Activated CD4-positive, alpha-beta T cell treated with anti-CD3 and anti-CD28 coated beads for 36 hours (primary cell): ENCODE measurements around the gene MRPS10. TPM values are rescaled to one million over a fixed set of nuclear protein-coding genes. Genes with fewer than 3 reads are reported as not detected.
"Not testable (repeated sequence)": the region's sequence is repeated elsewhere in the genome, so short reads cannot be mapped to it uniquely, and the experiment has no call there.

Source experiments
- ATAC-seq: fragments of 200-7000 bp; cut with Tn5 transposase; one replicate; pipeline ENCODE4 v1.10.0; 2021; ENCODE audit warnings: mild to moderate bottlenecking, moderate library complexity
- CTCF ChIA-PET: fragments of 350-600 bp; sonication (Branson Sonifier 250); formaldehyde crosslinking; loops from one replicate; lab custom pipeline; 2021; ENCODE audit warnings: antibody characterized with exemption; lab: Charles Lee
- POLR2A ChIA-PET: fragments of 350-600 bp; sonication (Branson Sonifier 250); formaldehyde crosslinking; loops from one replicate; lab custom pipeline; 2021; ENCODE audit warnings: antibody characterized with exemption, inconsistent platforms; lab: Charles Lee
- DNase-seq: peaks from one replicate; pipeline ENCODE4 v3.0.0-alpha.2; 2020
- H3K27ac Mint-ChIP-seq: one replicate; pipeline ENCODE4 v1.8.0; 2021; ENCODE audit warnings: mixed read lengths
- H3K27me3 Mint-ChIP-seq: one replicate; pipeline ENCODE4 v1.8.0; 2021; ENCODE audit warnings: mixed read lengths
- H3K36me3 Mint-ChIP-seq: one replicate; pipeline ENCODE4 v1.8.0; 2021; ENCODE audit warnings: low read depth, mixed read lengths
- H3K4me1 Mint-ChIP-seq: one replicate; pipeline ENCODE4 v1.8.0; 2021; ENCODE audit warnings: mixed read lengths
- H3K4me3 Mint-ChIP-seq: one replicate; pipeline ENCODE4 v1.8.0; 2021; ENCODE audit warnings: mild to moderate bottlenecking, moderate library complexity, mixed read lengths
- H3K9me3 Mint-ChIP-seq: one replicate; pipeline ENCODE4 v1.8.0; 2021; ENCODE audit warnings: low read depth, mixed read lengths
- intact Hi-C, 2 experiments: fragments of 100-400 bp; cut with DNase I in 1 of 2; cut with micrococcal nuclease in 1 of 2; formaldehyde crosslinking; loops; one replicate each; pipeline versions ENCODE4 v1.14.2 to v1.15.1; 2022 to 2024; cut with DNase I, micrococcal nuclease
- total RNA-seq, 2 experiments: library from RNA; stranded (reverse); gene quantifications; one replicate each; pipeline ENCODE4 v1.2.3, GENCODE V29; 2021

Gene MRPS10
- total RNA-seq, 2 experiments from 2014 or later = 35.2 to 36.2 TPM

DNA sequence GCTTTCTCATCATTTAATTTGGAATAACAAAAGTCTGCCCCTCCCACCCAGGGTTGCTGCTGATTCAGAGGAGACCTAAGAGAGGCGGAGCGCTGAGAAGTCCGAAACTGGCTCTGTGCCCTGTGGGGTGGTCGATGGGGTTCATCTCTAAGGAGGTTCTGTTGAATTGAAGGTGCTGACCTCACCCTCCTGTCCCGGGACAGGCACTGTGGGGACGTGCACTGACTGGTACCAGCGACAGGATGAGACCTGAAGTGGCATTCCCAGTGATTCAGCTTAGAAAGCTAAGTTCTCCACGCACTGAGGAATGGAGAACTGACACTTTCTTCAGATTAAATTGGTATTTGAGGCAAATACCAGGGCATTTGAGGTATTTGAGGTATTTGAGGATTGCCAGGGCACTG is 24.2 kb downstream of the MRPS10 start:
- CTCF ChIA-PET = interaction anchor here (0.6 to 1.0 kb wide), 4 partner anchors 15 to 366 kb away, joined by 3 to 4 read pairs (median 4); no protein-coding TSS in a partner anchor
- no peak overlapping the region for H3K4me3 Mint-ChIP-seq

DNA sequence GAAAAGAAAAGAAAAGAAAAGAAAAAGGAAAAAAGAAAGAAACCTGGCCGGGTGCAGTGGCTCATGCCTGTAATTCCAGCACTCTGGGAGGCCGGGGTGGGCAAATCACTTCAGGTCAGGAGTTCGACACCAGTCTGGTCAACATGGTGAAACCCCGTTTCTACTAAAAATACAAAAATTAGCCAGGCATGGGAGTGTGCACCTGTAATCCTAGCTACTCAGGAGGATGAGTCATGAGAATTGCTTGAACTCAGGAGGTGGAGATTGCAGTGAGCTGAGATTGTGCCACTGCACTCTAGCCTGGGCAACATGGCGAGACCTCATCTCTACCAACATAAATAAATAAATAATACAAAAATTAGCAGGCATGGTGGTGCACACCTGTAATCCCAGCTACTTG is 25.3 kb downstream of the MRPS10 start:
- intact Hi-C loops, H3K27me3 Mint-ChIP-seq, H3K36me3 Mint-ChIP-seq, H3K4me3 Mint-ChIP-seq, H3K9me3 Mint-ChIP-seq, H3K4me1 Mint-ChIP-seq, DNase-seq, ATAC-seq, H3K27ac Mint-ChIP-seq: not testable (repeated sequence)
- CTCF ChIA-PET = interaction anchor here (1.1 kb wide), 1 partner anchor 88 kb away, joined by 5 read pairs; no protein-coding TSS in a partner anchor
- POLR2A ChIA-PET = interaction anchor here (0.6 kb wide), 2 partner anchors 22 to 295 kb away, joined by 3 to 4 read pairs; no protein-coding TSS in a partner anchor

More for the DNA sequence above, 24.2 kb downstream of the MRPS10 start:
- no peaks in the 10 kb centered on the region for H3K36me3 Mint-ChIP-seq
- intact Hi-C loops = no loop called here
- no peaks in the 10 kb centered on the region for H3K27me3 Mint-ChIP-seq
- H3K27ac Mint-ChIP-seq = no peak overlapping the region
- H3K9me3 Mint-ChIP-seq = no peaks in the 10 kb centered on the region
- POLR2A ChIA-PET = no interaction called here
- no peak for DNase-seq
- ATAC-seq = no peak
- no peaks in the 10 kb centered on the region for H3K4me1 Mint-ChIP-seq

DNA sequence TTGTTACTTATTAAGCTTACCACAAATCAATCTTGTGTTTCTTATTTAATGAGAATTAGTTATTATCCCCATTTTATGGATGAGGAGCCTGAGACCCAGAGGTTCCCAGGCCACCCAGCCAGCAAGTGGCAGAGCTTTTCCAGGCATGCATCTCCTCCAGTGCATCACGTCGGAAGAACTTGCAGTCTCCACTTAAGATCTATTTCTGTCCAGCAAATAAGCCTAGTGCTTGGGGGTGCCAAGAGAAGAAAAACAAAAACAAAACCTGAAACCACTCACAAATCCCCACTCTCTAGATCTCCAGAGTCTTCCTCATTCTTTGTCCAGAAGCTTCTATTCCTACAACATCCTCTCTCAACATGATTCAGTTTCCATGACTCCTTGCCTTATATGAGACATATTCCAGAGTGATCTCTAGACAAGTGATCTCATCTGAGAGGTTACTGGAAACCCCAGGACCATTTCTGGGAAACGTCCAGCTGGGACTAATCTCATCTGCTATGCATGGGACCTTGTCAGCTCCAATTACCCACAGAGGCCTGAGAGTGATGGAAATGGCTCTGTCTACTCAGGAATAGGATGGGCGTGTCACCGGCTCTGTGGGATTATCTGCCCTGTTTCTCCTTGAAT is 27.0 kb downstream of the MRPS10 start:
- intact Hi-C loops = no loop called here

GRCh38 chr6:42188406-42188805 is 29.3 kb downstream of the MRPS10 start:
- intact Hi-C loops = loop anchor here in 1 of 2 experiments (2.0 kb wide), 1 partner anchor 38 kb away; no protein-coding TSS in a partner anchor
- no peak overlapping the region for H3K4me3 Mint-ChIP-seq
- no peaks in the 10 kb centered on the region for H3K27me3 Mint-ChIP-seq
- DNase-seq (no peak), ATAC-seq (no peak)
- ChIA-PET POLR2A (no interaction called here), CTCF (interaction anchor here (0.7 to 2.0 kb wide), 6 partner anchors 14 to 1210 kb away, joined by 3 to 7 read pairs (median 4); no protein-coding TSS in a partner anchor)
- no peaks in the 10 kb centered on the region for H3K9me3 Mint-ChIP-seq
- no peaks in the 10 kb centered on the region for H3K4me1 Mint-ChIP-seq
- H3K36me3 Mint-ChIP-seq = no peaks in the 10 kb centered on the region
- H3K27ac Mint-ChIP-seq = no peak overlapping the region

More for the DNA sequence above, 27.0 kb downstream of the MRPS10 start:
- ATAC-seq = no peak
- H3K27ac Mint-ChIP-seq = no peak overlapping the region
- H3K36me3 Mint-ChIP-seq = no peaks in the 10 kb centered on the region
- H3K4me1 Mint-ChIP-seq = no peaks in the 10 kb centered on the region
- no peaks in the 10 kb centered on the region for H3K27me3 Mint-ChIP-seq
- no peak overlapping the region for H3K4me3 Mint-ChIP-seq
- no peaks in the 10 kb centered on the region for H3K9me3 Mint-ChIP-seq
- no peak for DNase-seq
- POLR2A ChIA-PET = no interaction called here
- CTCF ChIA-PET = interaction anchor here (0.7 to 1.4 kb wide), 3 partner anchors 43 to 404 kb away, joined by 3 to 6 read pairs (median 3); no protein-coding TSS in a partner anchor

DNA sequence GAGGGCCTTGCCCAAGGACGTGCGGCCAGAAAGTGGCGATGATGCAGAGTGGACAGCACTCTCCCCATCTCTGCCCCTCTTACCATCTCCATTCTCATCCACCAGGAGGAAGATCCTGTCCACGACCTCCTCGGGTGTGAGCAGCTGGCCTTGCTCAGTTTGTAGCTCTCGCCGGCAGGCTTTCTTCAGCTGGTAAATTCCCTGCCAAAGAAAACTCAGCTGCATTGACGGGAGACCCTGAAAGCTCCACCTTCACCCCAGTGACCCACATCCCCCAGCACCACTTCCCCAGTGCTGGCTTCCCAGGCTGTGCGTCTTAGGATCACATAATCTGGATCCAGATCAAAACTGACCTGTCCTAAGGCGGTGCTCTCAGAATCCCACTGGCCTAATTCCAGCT is 32.1 kb downstream of the MRPS10 start:
- Mint-ChIP-seq H3K27me3 (no peaks in the 10 kb centered on the region), H3K4me1 (no peaks in the 10 kb centered on the region), H3K36me3 (no peaks in the 10 kb centered on the region), H3K4me3 (no peak overlapping the region), H3K27ac (no peak overlapping the region), H3K9me3 (no peaks in the 10 kb centered on the region)
- ChIA-PET POLR2A (interaction anchor here (0.6 kb wide), 1 partner anchor 329 kb away, joined by 6 read pairs; no protein-coding TSS in a partner anchor), CTCF (interaction anchor here (1.2 kb wide), 1 partner anchor 362 kb away, joined by 3 read pairs; no protein-coding TSS in a partner anchor)
- ATAC-seq (no peak), DNase-seq (no peak)
- intact Hi-C loops = no loop called here

DNA sequence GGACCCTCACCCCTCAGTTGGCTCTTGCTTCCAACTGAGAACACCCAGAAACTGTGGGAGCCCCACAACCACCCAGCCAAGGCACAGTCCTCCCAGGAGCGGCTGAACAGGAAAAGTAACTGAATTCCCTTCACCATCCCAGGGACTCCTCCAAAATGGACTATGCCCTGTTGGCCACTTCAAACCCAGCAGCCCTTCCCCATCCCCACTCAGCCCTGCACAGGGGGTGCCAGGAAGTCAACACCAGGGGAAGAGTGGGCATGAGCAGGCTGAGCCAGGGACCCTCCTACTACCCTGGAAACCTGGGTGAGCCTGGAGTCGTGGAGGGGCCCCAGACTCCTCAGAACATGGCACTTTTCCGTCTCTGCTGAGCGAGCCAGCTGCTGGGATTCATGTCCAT is 33.2 kb downstream of the MRPS10 start:
- H3K9me3 Mint-ChIP-seq = no peaks in the 10 kb centered on the region
- peaks cover 5% of the 10 kb centered on the region for H3K27me3 Mint-ChIP-seq
- no peak for DNase-seq
- no peak for ATAC-seq
- H3K27ac Mint-ChIP-seq = no peak overlapping the region
- H3K4me3 Mint-ChIP-seq = no peak overlapping the region
- ChIA-PET CTCF (no interaction called here), POLR2A (no interaction called here)
- peaks cover 8% of the 10 kb centered on the region for H3K4me1 Mint-ChIP-seq
- intact Hi-C loops = no loop called here
- no peaks in the 10 kb centered on the region for H3K36me3 Mint-ChIP-seq

GRCh38 chr6:42182101-42182500 is 35.6 kb downstream of the MRPS10 start:
- Mint-ChIP-seq H3K27ac (no peak overlapping the region), H3K36me3 (no peaks in the 10 kb centered on the region), H3K27me3 (peaks cover 5% of the 10 kb centered on the region), H3K4me3 (no peak overlapping the region), H3K9me3 (no peaks in the 10 kb centered on the region), H3K4me1 (peaks cover 11% of the 10 kb centered on the region)
- DNase-seq = no peak
- ATAC-seq = no peak
- intact Hi-C loops = no loop called here
- CTCF ChIA-PET = interaction anchor here (0.6 to 1.3 kb wide), 2 partner anchors 35 to 77 kb away, joined by 3 read pairs; no protein-coding TSS in a partner anchor
- POLR2A ChIA-PET = no interaction called here

GRCh38 chr6:42179945-42180313 is 37.7 kb downstream of the MRPS10 start:
- Mint-ChIP-seq H3K27me3 (peaks cover 5% of the 10 kb centered on the region), H3K4me1 (peaks cover 11% of the 10 kb centered on the region), H3K27ac (peak overlapping the region; percentile 34), H3K36me3 (no peaks in the 10 kb centered on the region), H3K4me3 (no peak overlapping the region), H3K9me3 (no peaks in the 10 kb centered on the region)
- POLR2A ChIA-PET = no interaction called here
- DNase-seq (peak; percentile 61), ATAC-seq (peak; percentile 89)
- CTCF ChIA-PET = interaction anchor here (0.5 to 1.2 kb wide), 3 partner anchors 11 to 1153 kb away, joined by 4 to 7 read pairs (median 5); no protein-coding TSS in a partner anchor
- intact Hi-C loops = no loop called here

GRCh38 chr6:42179261-42179944 is 38.3 kb downstream of the MRPS10 start:
- Mint-ChIP-seq H3K4me1 (peaks cover 11% of the 10 kb centered on the region), H3K27ac (no peak overlapping the region), H3K27me3 (peaks cover 5% of the 10 kb centered on the region), H3K4me3 (no peak overlapping the region), H3K36me3 (no peaks in the 10 kb centered on the region), H3K9me3 (no peaks in the 10 kb centered on the region)
- POLR2A ChIA-PET = no interaction called here
- no peak for DNase-seq
- CTCF ChIA-PET = interaction anchor here (0.5 to 1.2 kb wide), 4 partner anchors 10 to 1152 kb away, joined by 3 to 7 read pairs (median 4); no protein-coding TSS in a partner anchor
- intact Hi-C loops = no loop called here
- no peak for ATAC-seq

GRCh38 chr6:42177514-42178364 is 39.9 kb downstream of the MRPS10 start:
- peaks cover 5% of the 10 kb centered on the region for H3K27me3 Mint-ChIP-seq
- peak; percentile 45 for DNase-seq
- H3K36me3 Mint-ChIP-seq = no peaks in the 10 kb centered on the region
- POLR2A ChIA-PET = no interaction called here
- peak; percentile 35 for ATAC-seq
- intact Hi-C loops = no loop called here
- H3K4me1 Mint-ChIP-seq = peaks cover 11% of the 10 kb centered on the region
- no peak overlapping the region for H3K27ac Mint-ChIP-seq
- H3K9me3 Mint-ChIP-seq = no peaks in the 10 kb centered on the region
- CTCF ChIA-PET = interaction anchor here (0.6 to 1.0 kb wide), 3 partner anchors 11 to 37 kb away, joined by 3 read pairs; no protein-coding TSS in a partner anchor
- no peak overlapping the region for H3K4me3 Mint-ChIP-seq

- CTCF ChIA-PET = no interaction called here
- H3K4me3 Mint-ChIP-seq = no peak overlapping the region
- POLR2A ChIA-PET = no interaction called here
Observed at GRCh38 chr6:42176981-42177380, 40.7 kb downstream of the MRPS10 start.

More at GRCh38 chr6:42176981-42177380, 40.7 kb downstream of the MRPS10 start:
- intact Hi-C loops = no loop called here
- no peaks in the 10 kb centered on the region for H3K36me3 Mint-ChIP-seq
- no peak overlapping the region for H3K27ac Mint-ChIP-seq
- DNase-seq = no peak
- peaks cover 5% of the 10 kb centered on the region for H3K27me3 Mint-ChIP-seq
- H3K9me3 Mint-ChIP-seq = no peaks in the 10 kb centered on the region
- ATAC-seq = no peak
- peaks cover 11% of the 10 kb centered on the region for H3K4me1 Mint-ChIP-seq
